Smooth muscle cell (in vitro differentiated cells): Measurements from ENCODE around the gene PACS1. TPM values are rescaled to one million over a fixed set of nuclear protein-coding genes. Genes with fewer than 3 reads are reported as not detected.

Experiments
- DNase-seq: peaks from one replicate; lab custom pipeline; 2025; ENCODE audit not compliant: unreplicated experiment; lab: John Stamatoyannopoulos, UW
- H2AFZ ChIP-seq: fragments of 200-600 bp; sonication (generic); 2 replicates; pipeline ENCODE4 v1.6.0; 2016; ENCODE audit warnings: antibody characterized with exemption, low read depth, mild to moderate bottlenecking
- H3F3A ChIP-seq: fragments of 200-600 bp; sonication (generic); 2 replicates; pipeline ENCODE4 v1.6.0; 2017; ENCODE audit warnings: antibody characterized with exemption, low read depth
- H3K27ac ChIP-seq: fragments of 200-600 bp; sonication (generic); 2 replicates; pipeline ENCODE4 v1.5.1; 2016; ENCODE audit warnings: low read depth, mild to moderate bottlenecking
- H3K27me3 ChIP-seq: fragments of 200-600 bp; sonication (generic); 2 replicates; pipeline ENCODE4 v1.6.1; 2016; ENCODE audit warnings: low read depth, mild to moderate bottlenecking
- H3K36me3 ChIP-seq: fragments of 200-600 bp; sonication (generic); 2 replicates; pipeline ENCODE4 v1.5.1; 2016; ENCODE audit warnings: low read depth
- H3K4me1 ChIP-seq: fragments of 200-600 bp; sonication (generic); 2 replicates; pipeline ENCODE4 v1.5.1; 2016; ENCODE audit warnings: low read depth
- H3K4me2 ChIP-seq: fragments of 200-600 bp; sonication (generic); 2 replicates; pipeline ENCODE4 v1.6.0; 2016; ENCODE audit warnings: mild to moderate bottlenecking
- H3K4me3 ChIP-seq: fragments of 200-600 bp; sonication (generic); 2 replicates; pipeline ENCODE4 v1.5.1; 2016; ENCODE audit warnings: mild to moderate bottlenecking
- H3K79me2 ChIP-seq: fragments of 200-600 bp; sonication (generic); 2 replicates; pipeline ENCODE4 v1.6.0; 2016; ENCODE audit warnings: low read depth, mild to moderate bottlenecking
- H3K9ac ChIP-seq: fragments of 200-600 bp; sonication (generic); 2 replicates; pipeline ENCODE4 v1.6.0; 2016; ENCODE audit warnings: low read depth
- H3K9me3 ChIP-seq: fragments of 200-600 bp; sonication (generic); replicated peaks from 2 replicates; pipeline ENCODE4 v1.5.1; 2016; ENCODE audit warnings: low read depth
- H4K20me1 ChIP-seq: fragments of 200-600 bp; sonication (generic); 2 replicates; pipeline ENCODE4 v1.6.0; 2016; ENCODE audit warnings: low read depth
- WGBS: methylation state at CpG from one replicate; pipeline ENCODE4 v1.1.7; 2016; ENCODE audit warnings: low lambda C conversion rate; 5-methylcytosine and 5-hydroxymethylcytosine counted together
- polyA plus RNA-seq: library from polyadenylated mRNA; unstranded; fragments of >200 nt; fragmentation: Nextera tagmentation; extraction: Ambion mirVana; gene quantifications from 2 replicates; pipeline ENCODE4 v1.2.1, GENCODE V29; 2016
- total RNA-seq: library from RNA; depleted of rRNA; stranded (reverse); fragments of >200 nt; gene quantifications from 2 replicates; pipeline ENCODE4 v1.2.3, GENCODE V29; 2014
- TF ChIP-seq, protein P1 (sequence below): fragments of 200-600 bp; sonication (generic); IDR thresholded peaks from 2 replicates; pipeline ENCODE4 v1.5.1; 2017; ENCODE audit warnings: borderline replicate concordance, mild to moderate bottlenecking, antibody characterized with exemption; ENCODE audit not compliant: insufficient read depth, poor library complexity, severe bottlenecking

Gene PACS1
- total and polyA plus RNA-seq, 2 experiments from 2014 or later = 87.6 to 140 TPM

GRCh38 chr11:66121466-66121865 is 51.4 kb downstream of the PACS1 start:
- Histone ChIP-seq H3K4me1 (peaks cover 59% of the 10 kb centered on the region), H3K79me2 (peaks cover 60% of the 10 kb centered on the region), H4K20me1 (no peaks in the 10 kb centered on the region), H3F3A (peaks cover 59% of the 10 kb centered on the region), H3K4me3 (no peak overlapping the region), H3K9me3 (no peaks in the 10 kb centered on the region), H3K4me2 (peak overlapping the region; percentile 67), H2AFZ (no peak overlapping the region), H3K36me3 (no peaks in the 10 kb centered on the region), H3K27me3 (no peaks in the 10 kb centered on the region), H3K27ac (peak overlapping the region; percentile 93), H3K9ac (peak overlapping the region; percentile 74)
- no peak for DNase-seq
- WGBS = 7% methylated on average over 2 of the region's 2 CpGs
- TF ChIP-seq, protein P1, sequence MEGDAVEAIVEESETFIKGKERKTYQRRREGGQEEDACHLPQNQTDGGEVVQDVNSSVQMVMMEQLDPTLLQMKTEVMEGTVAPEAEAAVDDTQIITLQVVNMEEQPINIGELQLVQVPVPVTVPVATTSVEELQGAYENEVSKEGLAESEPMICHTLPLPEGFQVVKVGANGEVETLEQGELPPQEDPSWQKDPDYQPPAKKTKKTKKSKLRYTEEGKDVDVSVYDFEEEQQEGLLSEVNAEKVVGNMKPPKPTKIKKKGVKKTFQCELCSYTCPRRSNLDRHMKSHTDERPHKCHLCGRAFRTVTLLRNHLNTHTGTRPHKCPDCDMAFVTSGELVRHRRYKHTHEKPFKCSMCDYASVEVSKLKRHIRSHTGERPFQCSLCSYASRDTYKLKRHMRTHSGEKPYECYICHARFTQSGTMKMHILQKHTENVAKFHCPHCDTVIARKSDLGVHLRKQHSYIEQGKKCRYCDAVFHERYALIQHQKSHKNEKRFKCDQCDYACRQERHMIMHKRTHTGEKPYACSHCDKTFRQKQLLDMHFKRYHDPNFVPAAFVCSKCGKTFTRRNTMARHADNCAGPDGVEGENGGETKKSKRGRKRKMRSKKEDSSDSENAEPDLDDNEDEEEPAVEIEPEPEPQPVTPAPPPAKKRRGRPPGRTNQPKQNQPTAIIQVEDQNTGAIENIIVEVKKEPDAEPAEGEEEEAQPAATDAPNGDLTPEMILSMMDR = no peak

DNA sequence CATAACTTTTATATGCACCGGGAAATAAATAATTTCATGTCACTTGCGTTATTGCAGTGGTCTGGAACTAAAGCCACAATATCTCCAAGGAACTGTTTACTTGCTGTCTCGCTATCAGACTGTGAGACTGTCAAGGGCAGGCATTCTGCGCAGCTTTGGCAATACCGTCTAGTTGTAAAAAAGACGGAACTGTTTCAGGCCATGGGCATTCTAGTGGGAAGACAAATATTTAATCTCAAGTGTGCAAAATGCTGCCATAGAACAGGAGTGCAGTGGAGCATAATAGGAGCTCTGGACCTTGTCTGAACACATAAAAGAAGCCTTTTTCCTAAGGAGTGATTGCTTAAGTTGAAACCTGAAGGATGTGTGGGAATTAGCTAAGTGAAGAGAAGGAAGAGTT is 53.8 kb downstream of the PACS1 start:
- no peak for DNase-seq
- WGBS = 33% methylated on average over 6 of the region's 6 CpGs
- H3F3A ChIP-seq = peaks cover 43% of the 10 kb centered on the region
- H3K9me3 ChIP-seq = no peaks in the 10 kb centered on the region
- TF ChIP-seq, protein P1 = no peak
- peak overlapping the region; percentile 39 for H3K9ac ChIP-seq
- H3K27ac ChIP-seq = peak overlapping the region; percentile 94
- H2AFZ ChIP-seq = no peak overlapping the region
- no peak overlapping the region for H3K4me3 ChIP-seq
- peaks cover 59% of the 10 kb centered on the region for H3K79me2 ChIP-seq
- peaks cover 61% of the 10 kb centered on the region for H3K4me1 ChIP-seq
- no peaks in the 10 kb centered on the region for H4K20me1 ChIP-seq
- H3K4me2 ChIP-seq = peak overlapping the region; percentile 68
- no peaks in the 10 kb centered on the region for H3K27me3 ChIP-seq
- H3K36me3 ChIP-seq = no peaks in the 10 kb centered on the region

DNA sequence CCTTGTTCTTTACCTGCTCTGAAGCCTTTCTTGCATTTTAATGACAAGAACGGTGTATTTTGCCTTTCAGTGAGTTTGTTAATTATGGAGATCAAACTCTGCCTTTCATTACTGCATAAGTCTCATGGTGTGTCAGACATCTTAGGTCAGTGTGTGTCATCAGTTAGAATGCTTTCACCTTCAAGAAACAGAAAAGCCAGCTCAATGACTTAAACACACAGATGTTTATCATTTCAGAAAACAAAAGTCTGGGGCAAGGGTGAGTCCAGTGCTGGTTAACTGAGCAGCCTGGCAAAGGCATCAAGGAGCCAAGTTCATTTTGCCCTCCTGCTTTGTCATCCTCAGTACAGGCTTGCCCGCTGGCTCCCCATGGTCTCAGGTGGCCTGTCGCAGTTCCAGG is 54.5 kb downstream of the PACS1 start:
- Histone ChIP-seq H3K79me2 (peaks cover 66% of the 10 kb centered on the region), H2AFZ (no peak overlapping the region), H3K27me3 (no peaks in the 10 kb centered on the region), H3K4me2 (peak overlapping the region; percentile 68), H3K9ac (peak overlapping the region; percentile 39), H3K4me1 (peaks cover 54% of the 10 kb centered on the region), H4K20me1 (no peaks in the 10 kb centered on the region), H3K36me3 (no peaks in the 10 kb centered on the region), H3K9me3 (no peaks in the 10 kb centered on the region), H3K4me3 (no peak overlapping the region), H3F3A (peaks cover 36% of the 10 kb centered on the region), H3K27ac (peak overlapping the region; percentile 94)
- DNase-seq = no peak
- WGBS = 82% methylated on average over 3 of the region's 3 CpGs
- TF ChIP-seq, protein P1 = no peak

- H3K9me3 ChIP-seq = no peaks in the 10 kb centered on the region
- TF ChIP-seq, protein P1 = no peak
- WGBS = 25% methylated on average over 3 of the region's 3 CpGs
- H3K27ac ChIP-seq = peak overlapping the region; percentile 94
- H2AFZ ChIP-seq = no peak overlapping the region
- H3K9ac ChIP-seq = peak overlapping the region; percentile 20
- H3K79me2 ChIP-seq = peaks cover 81% of the 10 kb centered on the region
- H3K27me3 ChIP-seq = no peaks in the 10 kb centered on the region
- DNase-seq = no peak
- no peaks in the 10 kb centered on the region for H3K36me3 ChIP-seq
- no peaks in the 10 kb centered on the region for H4K20me1 ChIP-seq
- peaks cover 28% of the 10 kb centered on the region for H3F3A ChIP-seq
- H3K4me2 ChIP-seq = peak overlapping the region; percentile 56
- H3K4me1 ChIP-seq = peaks cover 41% of the 10 kb centered on the region
- no peak overlapping the region for H3K4me3 ChIP-seq
These were observed 56.0 kb downstream of the PACS1 start for GRCh38 chr11:66126064-66126463.
